HepG2 (cell line): ENCODE measurements around the gene RAB14.

Source experiments
- BRCA1 ChIP-seq: sonication (generic); formaldehyde crosslinking; IDR thresholded peaks from 2 replicates; pipeline ENCODE4 v1.4.0; 2020; ENCODE audit warnings: missing genetic modification reagents
- CREBL2 ChIP-seq: sonication (generic); formaldehyde crosslinking; IDR thresholded peaks from 2 replicates; pipeline ENCODE4 v1.8.1; 2023; ENCODE audit warnings: missing genetic modification reagents, mild to moderate bottlenecking, borderline replicate concordance
- NFIC ChIP-seq: IDR thresholded peaks from 2 replicates; pipeline ENCODE4 v1.6.1; 2012; ENCODE audit warnings: mild to moderate bottlenecking, low read length, inconsistent platforms
- POLR2A ChIP-seq, 2 experiments: IDR thresholded peaks; 2 replicates each; pipeline ENCODE4 v1.6.1; 2011; ENCODE audit warnings: low read depth in 2 of 2, low read length in 2 of 2, mild to moderate bottlenecking in 1 of 2, moderate library complexity in 1 of 2; ENCODE audit not compliant: insufficient read depth in 1 of 2
- RAD51 ChIP-seq: fragments of 450-650 bp; IDR thresholded peaks from 2 replicates; pipeline ENCODE4 v1.6.1; 2016; ENCODE audit warnings: borderline replicate concordance
- RNF2 ChIP-seq: fragments of 450-650 bp; conservative IDR thresholded peaks from 2 replicates; pipeline ENCODE4 v1.6.1; 2016; ENCODE audit warnings: low read depth
- ZNF350 ChIP-seq: sonication (generic); formaldehyde crosslinking; IDR thresholded peaks from 2 replicates; pipeline ENCODE4 v1.4.0; 2020; ENCODE audit warnings: mild to moderate bottlenecking, low read depth, missing genetic modification reagents, borderline replicate concordance
- ZSCAN12 ChIP-seq: sonication (generic); formaldehyde crosslinking; IDR thresholded peaks from 2 replicates; pipeline ENCODE4 v1.9.0; 2021; ENCODE audit warnings: mild to moderate bottlenecking, missing genetic modification reagents
- TF ChIP-seq, protein P1 (sequence below): sonication (generic); formaldehyde crosslinking; IDR thresholded peaks from 2 replicates; pipeline ENCODE4 v1.4.0; 2020; ENCODE audit warnings: mild to moderate bottlenecking, missing genetic modification reagents

DNA sequence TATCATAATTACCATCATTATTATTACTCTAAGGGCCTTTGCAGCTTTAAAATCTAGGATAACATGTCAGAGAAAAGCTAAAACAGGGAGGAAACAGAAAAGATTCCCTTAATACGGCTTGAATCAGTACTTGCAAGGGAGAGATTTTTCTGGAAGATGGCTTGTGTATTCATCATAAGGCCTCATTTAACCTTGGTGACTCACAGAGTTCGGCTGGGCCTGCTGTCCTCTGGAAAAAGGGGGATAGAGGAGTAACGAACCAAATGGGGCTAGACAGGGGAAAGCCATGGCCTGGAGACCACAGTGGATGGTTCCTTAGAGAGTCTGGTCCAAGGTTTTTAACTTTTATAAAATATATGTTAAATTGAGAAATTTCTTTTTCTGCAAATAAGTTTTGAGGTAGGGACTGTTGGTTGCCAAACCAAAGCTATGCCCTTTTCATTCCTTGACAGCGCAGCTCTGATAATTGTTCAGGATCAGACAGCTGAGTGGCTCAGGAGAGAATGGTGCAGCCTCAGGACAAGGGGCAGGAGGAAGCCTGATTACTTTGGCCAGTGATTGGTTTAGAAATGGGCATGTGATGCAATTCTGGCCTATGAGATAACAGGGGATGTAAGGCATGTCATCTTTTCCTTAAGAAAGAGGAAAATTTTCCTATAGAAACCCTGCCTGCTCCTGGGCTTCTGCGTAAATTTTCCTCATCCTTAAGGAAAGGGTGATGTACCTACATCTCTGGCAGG is 40.7 kb upstream of the RAB14 start:
- TF ChIP-seq ZNF350 (CRISPR knock-in tag) (no peak), ZSCAN12 (no peak), RNF2 (no peak), POLR2A (IDR thresholded peaks at IDR 0.05; ENCODE audit: insufficient read depth in 1 of 2, low read depth in 2 of 2, low read length in 2 of 2) (no peak), NFIC (no peak), BRCA1 (CRISPR knock-in tag) (no peak), RAD51 (no peak), CREBL2 (CRISPR knock-in tag) (no peak)
- TF ChIP-seq, protein P1, sequence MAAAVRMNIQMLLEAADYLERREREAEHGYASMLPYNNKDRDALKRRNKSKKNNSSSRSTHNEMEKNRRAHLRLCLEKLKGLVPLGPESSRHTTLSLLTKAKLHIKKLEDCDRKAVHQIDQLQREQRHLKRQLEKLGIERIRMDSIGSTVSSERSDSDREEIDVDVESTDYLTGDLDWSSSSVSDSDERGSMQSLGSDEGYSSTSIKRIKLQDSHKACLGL (CRISPR knock-in tag) = no peak
